ENCODE results near the gene SPDYE3. TPM values are rescaled to one million over a fixed set of nuclear protein-coding genes. Genes with fewer than 3 reads are reported as not detected.
"Not testable (repeated sequence)": the region's sequence is repeated elsewhere in the genome, so short reads cannot be mapped to it uniquely, and the experiment has no call there.

SPDYE3 gene
- polyA plus RNA-seq (2012; ENCODE audit: insufficient read depth, insufficient read length, low read depth) = 3.3 TPM

GRCh38 chr7:100307402-100307801, at the start of gene SPDYE3:
TSS of gene SPDYE3 (plus strand) at chr7:100307702. CDS start at chr7:100307886, 184 bp downstream.
- not testable (repeated sequence) for H3K27me3 ChIP-seq; H3K4me1 ChIP-seq; DNase-seq; H3K4me3 ChIP-seq (ENCODE audit: low read depth, low read length); H3K9me3 ChIP-seq; H3K36me3 ChIP-seq

DNA sequence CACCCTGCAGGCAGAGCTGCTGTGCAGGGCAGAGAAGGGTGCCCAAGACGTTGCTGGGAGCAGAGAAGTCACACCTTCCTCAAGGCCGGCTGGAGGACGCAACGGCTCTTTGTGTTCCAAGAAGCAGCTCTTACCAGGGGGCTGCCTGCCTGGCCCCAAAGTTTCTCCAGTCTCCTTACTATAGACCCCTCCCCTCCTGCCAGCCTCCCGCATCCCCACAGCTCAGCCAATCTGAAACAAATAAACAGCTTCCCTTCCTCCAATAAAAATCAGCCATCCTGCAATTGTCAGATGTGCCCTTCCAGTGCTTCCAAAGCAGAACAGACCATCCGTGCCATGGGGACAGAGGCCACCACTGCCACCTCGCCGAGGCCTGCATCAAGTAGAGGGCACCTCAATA, 47.5 kb upstream of the SPDYE3 start:
- not testable (repeated sequence) for H3K4me1 ChIP-seq; H3K4me3 ChIP-seq (ENCODE audit: low read depth, low read length); DNase-seq; H3K9me3 ChIP-seq; H3K36me3 ChIP-seq; H3K27me3 ChIP-seq

DNA sequence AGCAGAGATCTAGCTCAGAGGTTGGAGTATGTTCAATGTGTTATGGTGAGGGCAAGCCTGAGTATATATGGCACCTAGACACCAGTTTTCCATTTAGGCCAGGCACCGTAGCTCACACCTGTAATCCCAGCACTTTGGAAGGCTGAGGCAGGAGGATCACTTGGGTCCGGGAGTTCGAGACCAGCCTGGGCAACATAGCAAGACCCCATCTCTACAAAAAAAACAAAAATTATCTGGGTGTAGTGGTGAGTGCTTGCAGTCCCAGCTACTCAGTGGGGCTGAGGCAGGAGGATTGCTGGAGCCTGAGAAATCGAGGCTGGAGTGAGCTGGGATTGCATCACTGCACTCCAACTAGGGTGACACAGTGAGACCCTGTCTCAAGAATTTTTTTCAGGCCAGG, 44.6 kb upstream of the SPDYE3 start:
- H3K9me3 ChIP-seq, DNase-seq, H3K27me3 ChIP-seq: not testable (repeated sequence)

DNA sequence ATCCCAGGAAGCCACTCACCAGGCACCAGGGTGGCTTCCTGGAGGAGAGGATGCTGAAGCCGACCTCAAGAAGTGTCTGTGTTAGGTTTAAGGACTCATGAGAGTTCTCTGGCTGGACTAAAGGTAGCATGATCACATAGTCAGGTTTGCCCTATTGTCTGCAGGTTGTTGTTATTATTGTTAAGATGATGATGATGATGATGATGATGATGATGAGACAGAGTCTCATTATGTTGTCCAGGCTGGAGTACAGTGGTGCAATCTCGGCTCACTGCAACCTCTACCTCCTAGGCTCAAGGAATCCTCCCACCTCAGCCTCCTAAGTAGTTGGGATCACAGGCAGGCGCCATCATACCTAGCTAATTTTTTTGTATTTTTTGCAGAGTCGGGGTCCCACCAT, 43.3 kb upstream of the SPDYE3 start:
- H3K4me1 ChIP-seq; H3K36me3 ChIP-seq; H3K27me3 ChIP-seq; DNase-seq; H3K9me3 ChIP-seq; H3K4me3 ChIP-seq (ENCODE audit: low read depth, low read length): not testable (repeated sequence)

More for the DNA sequence above, 44.6 kb upstream of the SPDYE3 start:
- not testable (repeated sequence) for H3K4me1 ChIP-seq; H3K4me3 ChIP-seq (ENCODE audit: low read depth, low read length); H3K36me3 ChIP-seq

- not testable (repeated sequence) for H3K4me1 ChIP-seq; H3K36me3 ChIP-seq; H3K27me3 ChIP-seq; DNase-seq; H3K9me3 ChIP-seq; H3K4me3 ChIP-seq (ENCODE audit: low read depth, low read length)
These were observed 42.8 kb upstream of the SPDYE3 start for GRCh38 chr7:100264669-100265165.

GRCh38 chr7:100265851-100266250, 41.7 kb upstream of the SPDYE3 start:
- not testable (repeated sequence) for H3K4me1 ChIP-seq; H3K9me3 ChIP-seq; H3K4me3 ChIP-seq (ENCODE audit: low read depth, low read length); H3K27me3 ChIP-seq; H3K36me3 ChIP-seq; DNase-seq

GRCh38 chr7:100266576-100267354, 40.7 kb upstream of the SPDYE3 start:
- Histone ChIP-seq H3K4me1 (no peaks in the 10 kb centered on the region; the same call in 1 of the 2 replicates), H3K36me3 (no peaks in the 10 kb centered on the region), H3K27me3 (no peaks in the 10 kb centered on the region), H3K9me3 (no peaks in the 10 kb centered on the region), H3K4me3 (ENCODE audit: low read depth, low read length) (no peak overlapping the region)
- no peak for TF ChIP-seq CTCF (IDR thresholded peaks at IDR 0.05; ENCODE audit: low read depth, low read length)
- DNase-seq = no peak

DNA sequence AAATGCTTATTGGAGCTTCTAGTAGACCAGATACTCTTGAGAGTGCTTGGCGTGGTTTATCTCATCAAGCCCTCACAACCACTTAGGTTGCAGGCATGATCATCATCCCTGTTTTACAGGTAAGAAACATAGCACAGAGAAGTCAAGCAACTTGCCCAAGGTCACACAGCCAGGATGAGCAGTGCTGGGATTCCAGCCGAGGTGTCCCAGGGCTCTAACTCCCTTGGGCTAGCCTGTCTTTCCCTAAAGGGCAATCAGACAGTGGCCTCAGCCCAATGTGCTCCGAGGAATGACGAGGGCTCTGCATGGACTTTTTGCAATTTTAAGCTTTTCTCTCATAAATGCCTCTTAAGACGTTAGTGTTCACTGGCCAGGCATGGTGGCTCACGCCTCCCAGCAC, 39.9 kb upstream of the SPDYE3 start:
- H3K27me3 ChIP-seq = no peaks in the 10 kb centered on the region
- no peak overlapping the region for H3K4me3 ChIP-seq (ENCODE audit: low read depth, low read length)
- no peak for TF ChIP-seq CTCF (IDR thresholded peaks at IDR 0.05; ENCODE audit: low read depth, low read length)
- H3K4me1 ChIP-seq = no peaks in the 10 kb centered on the region; the same call in 1 of the 2 replicates
- H3K9me3 ChIP-seq = no peaks in the 10 kb centered on the region
- no peaks in the 10 kb centered on the region for H3K36me3 ChIP-seq
- no peak for DNase-seq

GRCh38 chr7:100268882-100269281, 38.6 kb upstream of the SPDYE3 start:
- not testable (repeated sequence) for H3K27me3 ChIP-seq; H3K36me3 ChIP-seq; H3K4me1 ChIP-seq; DNase-seq; H3K9me3 ChIP-seq; H3K4me3 ChIP-seq (ENCODE audit: low read depth, low read length)

DNA sequence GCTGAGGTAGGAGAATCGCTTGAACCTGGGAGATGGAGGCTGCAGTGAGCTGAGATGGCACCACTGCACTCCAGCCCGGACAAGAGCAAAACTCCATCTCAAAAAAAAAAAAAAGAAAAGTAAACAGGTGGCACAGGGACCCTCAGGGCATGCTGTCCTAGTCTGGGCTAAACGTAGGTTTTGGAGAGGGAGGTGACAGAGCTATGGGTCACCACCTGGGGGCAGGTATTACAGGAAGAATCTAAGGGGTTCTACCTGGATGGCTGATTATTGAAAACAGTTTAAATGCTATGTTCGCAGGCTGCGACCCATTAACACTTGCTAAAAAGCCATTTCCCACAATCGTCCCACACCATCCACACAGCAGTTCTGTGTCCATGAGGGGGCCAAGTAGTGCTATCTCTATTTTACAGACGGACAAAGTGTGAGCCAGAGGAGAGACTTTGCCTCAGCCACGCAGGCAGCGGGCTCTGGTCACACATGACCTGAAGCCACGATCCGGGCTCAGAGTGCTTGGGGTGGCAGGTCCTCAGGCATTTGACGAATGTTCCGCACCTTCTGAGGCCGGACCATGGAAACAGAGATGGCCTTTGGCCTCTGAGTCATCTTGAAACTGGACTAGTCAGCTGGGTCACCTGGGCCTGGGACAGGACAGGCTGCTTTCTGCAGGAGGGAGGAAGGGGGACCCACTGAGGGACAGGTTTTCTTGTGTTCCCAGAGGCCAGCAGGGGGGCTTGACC, 38.0 kb upstream of the SPDYE3 start:
- DNase-seq; H3K36me3 ChIP-seq; H3K9me3 ChIP-seq; H3K4me3 ChIP-seq (ENCODE audit: low read depth, low read length); H3K27me3 ChIP-seq; H3K4me1 ChIP-seq: not testable (repeated sequence)

- H3K9me3 ChIP-seq, H3K27me3 ChIP-seq, H3K4me1 ChIP-seq, H3K36me3 ChIP-seq: not testable (repeated sequence)
- peak overlapping the region; percentile 51 for H3K4me3 ChIP-seq (ENCODE audit: low read depth, low read length)
- DNase-seq = peak; percentile 20
These were observed 37.2 kb upstream of the SPDYE3 start for GRCh38 chr7:100270046-100270918.

DNA sequence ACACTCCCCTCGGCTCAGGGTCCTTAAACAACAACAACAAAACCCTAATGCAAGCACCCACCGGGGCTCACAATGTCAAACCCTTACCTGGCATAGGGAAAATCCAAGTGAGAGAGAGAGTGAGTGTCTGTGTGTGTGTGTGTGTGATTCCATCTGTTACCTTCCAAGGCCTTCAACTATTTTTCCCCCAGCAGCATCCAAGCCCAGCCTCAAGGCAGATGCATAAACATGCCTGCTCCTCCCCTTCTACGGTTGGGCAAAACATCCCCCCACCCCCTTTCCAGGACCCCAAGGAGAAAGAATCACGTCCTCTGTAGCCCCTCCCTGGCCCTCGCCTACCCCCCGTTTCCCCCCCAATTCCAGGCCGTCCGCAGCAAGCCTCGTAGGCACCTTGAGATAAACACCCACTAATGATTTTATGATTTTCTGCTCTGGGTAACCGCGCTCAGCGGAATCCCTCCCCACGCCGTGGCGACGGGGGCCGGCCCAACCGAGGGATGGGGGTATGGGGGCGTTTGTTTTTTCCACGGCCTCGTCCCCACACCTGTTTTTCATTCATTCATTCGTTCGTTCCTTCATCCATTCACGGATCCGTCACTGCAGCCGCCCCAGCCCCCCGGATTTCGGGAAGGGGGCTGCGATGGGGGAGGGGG, 36.4 kb upstream of the SPDYE3 start:
- H3K27me3 ChIP-seq, H3K9me3 ChIP-seq, H3K36me3 ChIP-seq, H3K4me1 ChIP-seq: not testable (repeated sequence)
- peak; percentile 23 for DNase-seq
- H3K4me3 ChIP-seq (ENCODE audit: low read depth, low read length) = peak overlapping the region; percentile 51
